Stomach (tissue), 4 donors: Measurements from ENCODE around the gene WWC1.

Experiments
- POLR2A ChIP-seq, 4 donors: fragments of 450-650 bp; IDR thresholded peaks; one replicate each; pipeline ENCODE4 v1.6.1; 2016; ENCODE audit warnings: antibody characterized with exemption in 4 of 4, control low read depth in 2 of 4, mild to moderate bottlenecking in 1 of 4, moderate library complexity in 1 of 4
- TF ChIP-seq, protein P1 (sequence below), 7 experiments: fragments of 450-650 bp in 4 of 7; fragments of 200-600 bp in 3 of 7; sonication (generic) in 3 of 7; IDR thresholded peaks; one replicate each; pipeline ENCODE4 v1.5.1; 2016 to 2019; ENCODE audit warnings: antibody characterized with exemption in 7 of 7, control low read depth in 2 of 7, mild to moderate bottlenecking in 1 of 7

DNA sequence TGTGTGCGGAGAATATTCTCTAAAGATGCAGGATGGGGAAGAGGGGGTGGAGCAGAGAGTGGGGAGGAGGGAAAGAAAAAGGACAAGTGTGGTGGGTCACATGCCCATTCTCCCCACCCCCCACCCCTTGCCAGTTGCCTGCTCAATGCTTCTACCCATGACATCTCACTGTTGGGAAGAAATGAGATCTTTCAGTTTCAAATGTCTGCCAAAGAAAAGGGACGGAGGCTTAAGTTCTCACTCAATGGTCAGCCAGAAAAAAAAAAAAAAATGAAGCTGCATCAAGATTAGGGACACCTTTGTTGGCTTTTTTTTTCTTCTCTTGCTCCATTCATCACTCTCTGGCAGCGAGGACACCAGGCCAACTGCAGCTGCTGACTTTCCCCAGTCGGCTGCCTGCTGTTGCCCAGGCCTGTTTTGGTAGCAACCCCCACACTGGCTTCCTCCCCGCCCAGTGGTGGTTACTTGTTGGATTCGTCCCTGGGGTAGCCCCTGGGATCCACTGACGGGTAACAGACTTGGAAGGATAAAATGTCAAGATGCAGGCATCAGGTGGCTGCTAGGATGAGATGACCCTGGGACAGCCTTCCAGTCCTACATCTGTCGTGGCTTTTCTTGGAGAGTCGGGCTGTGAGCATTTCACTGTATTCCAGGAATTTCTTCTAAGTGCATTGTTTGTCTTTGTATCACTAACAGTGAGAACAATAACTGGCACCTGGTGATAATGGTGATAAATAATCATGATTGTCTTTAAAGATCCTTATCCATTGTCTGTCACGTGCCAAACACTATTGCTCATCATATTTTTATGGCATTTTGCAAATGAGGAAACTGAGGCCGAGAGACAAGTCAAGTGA is 9.1 kb downstream of the WWC1 start:
- TF ChIP-seq, protein P1, sequence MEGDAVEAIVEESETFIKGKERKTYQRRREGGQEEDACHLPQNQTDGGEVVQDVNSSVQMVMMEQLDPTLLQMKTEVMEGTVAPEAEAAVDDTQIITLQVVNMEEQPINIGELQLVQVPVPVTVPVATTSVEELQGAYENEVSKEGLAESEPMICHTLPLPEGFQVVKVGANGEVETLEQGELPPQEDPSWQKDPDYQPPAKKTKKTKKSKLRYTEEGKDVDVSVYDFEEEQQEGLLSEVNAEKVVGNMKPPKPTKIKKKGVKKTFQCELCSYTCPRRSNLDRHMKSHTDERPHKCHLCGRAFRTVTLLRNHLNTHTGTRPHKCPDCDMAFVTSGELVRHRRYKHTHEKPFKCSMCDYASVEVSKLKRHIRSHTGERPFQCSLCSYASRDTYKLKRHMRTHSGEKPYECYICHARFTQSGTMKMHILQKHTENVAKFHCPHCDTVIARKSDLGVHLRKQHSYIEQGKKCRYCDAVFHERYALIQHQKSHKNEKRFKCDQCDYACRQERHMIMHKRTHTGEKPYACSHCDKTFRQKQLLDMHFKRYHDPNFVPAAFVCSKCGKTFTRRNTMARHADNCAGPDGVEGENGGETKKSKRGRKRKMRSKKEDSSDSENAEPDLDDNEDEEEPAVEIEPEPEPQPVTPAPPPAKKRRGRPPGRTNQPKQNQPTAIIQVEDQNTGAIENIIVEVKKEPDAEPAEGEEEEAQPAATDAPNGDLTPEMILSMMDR (IDR thresholded peaks at IDR 0.05): no peak
- TF ChIP-seq POLR2A (IDR thresholded peaks at IDR 0.05): no peak
